OCI-LY3 (cell line): ENCODE results near the gene LYRM1.

ENCODE experiments used
- CTCF ChIP-seq: fragments of 200-600, 300-600 bp; sonication (generic); IDR thresholded peaks from 2 replicates; pipeline ENCODE4 v1.5.1; 2014; ENCODE audit warnings: antibody characterized with exemption, low read length, low read depth
- EZH2phosphoT487 ChIP-seq: fragments of 200-600 bp; shearing (Covaris generic); IDR thresholded peaks from 2 replicates; pipeline ENCODE4 v1.6.1; 2018; ENCODE audit warnings: antibody characterized with exemption, mixed run types, low read depth

- TF ChIP-seq CTCF: no peak
- TF ChIP-seq EZH2phosphoT487: no peak
Observed at GRCh38 chr16:20860361-20860760, 40.2 kb upstream of the LYRM1 start.
